Measurements from ENCODE around the gene C1orf167.

Gene C1orf167

DNA sequence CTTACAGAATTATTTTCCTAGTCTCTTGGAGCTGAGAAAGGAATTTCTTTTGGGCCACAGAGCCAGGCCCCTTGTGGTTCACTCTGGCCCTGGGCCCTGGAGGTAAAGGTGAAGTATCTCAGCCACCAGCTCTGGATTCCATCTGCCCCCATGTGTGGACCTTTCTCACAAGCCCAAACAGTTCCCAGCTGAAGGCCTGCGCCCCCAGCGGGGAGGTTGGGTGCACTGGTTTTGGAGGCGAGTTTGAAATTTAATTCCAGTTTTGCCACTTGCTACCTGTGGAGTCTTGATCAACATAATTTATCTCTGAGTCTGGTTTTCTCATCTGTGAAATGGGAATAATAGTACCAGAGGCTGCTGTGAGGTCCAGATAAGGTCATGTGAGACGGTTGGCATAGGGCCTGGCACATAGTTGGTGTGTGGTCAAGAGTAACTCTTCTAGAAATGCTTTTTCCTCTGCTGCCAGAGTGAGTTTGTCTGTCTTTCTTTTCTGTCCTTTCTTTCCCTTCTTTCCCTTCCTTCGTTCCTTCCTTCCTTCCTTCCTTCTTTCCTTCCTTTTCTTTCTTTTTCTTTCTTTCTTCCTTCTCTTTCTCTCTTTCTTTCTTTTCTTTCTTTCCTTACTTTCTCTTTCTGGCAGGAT is 20.0 kb upstream of the C1orf167 start:
- no peak for TF ChIP-seq EZH2phosphoT487 (IDR thresholded peaks at IDR 0.05; ENCODE audit: borderline replicate concordance, low read length)
- TF ChIP-seq, protein P1, sequence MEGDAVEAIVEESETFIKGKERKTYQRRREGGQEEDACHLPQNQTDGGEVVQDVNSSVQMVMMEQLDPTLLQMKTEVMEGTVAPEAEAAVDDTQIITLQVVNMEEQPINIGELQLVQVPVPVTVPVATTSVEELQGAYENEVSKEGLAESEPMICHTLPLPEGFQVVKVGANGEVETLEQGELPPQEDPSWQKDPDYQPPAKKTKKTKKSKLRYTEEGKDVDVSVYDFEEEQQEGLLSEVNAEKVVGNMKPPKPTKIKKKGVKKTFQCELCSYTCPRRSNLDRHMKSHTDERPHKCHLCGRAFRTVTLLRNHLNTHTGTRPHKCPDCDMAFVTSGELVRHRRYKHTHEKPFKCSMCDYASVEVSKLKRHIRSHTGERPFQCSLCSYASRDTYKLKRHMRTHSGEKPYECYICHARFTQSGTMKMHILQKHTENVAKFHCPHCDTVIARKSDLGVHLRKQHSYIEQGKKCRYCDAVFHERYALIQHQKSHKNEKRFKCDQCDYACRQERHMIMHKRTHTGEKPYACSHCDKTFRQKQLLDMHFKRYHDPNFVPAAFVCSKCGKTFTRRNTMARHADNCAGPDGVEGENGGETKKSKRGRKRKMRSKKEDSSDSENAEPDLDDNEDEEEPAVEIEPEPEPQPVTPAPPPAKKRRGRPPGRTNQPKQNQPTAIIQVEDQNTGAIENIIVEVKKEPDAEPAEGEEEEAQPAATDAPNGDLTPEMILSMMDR (IDR thresholded peaks at IDR 0.05; ENCODE audit: low read depth, low read length, poor library complexity, severe bottlenecking): no peak

DNA sequence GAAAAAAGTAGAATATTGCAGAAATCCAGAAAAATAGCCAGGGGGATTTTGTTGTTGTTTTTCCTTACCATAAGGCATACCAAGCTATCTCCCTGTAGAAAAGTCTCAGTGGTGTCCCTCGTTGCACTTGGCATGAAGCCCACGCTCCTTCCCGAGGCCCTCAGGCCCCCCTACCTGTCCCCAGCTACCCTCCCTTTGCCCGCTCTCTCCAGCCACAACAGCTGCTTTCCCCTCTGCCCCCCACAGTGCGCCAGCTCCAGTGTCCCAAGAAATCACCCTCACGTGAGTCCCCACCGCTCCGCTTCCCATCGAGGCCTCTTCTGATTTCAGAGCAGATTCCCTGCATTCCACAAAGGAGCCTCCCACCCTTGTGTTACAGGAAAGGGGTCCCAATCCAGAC is 17.7 kb upstream of the C1orf167 start:
- Histone ChIP-seq H3K4me3 (ENCODE audit: low read length) (no peak overlapping the region), H3K4me1 (ENCODE audit: control insufficient read depth, low read length) (peaks cover 6% of the 10 kb centered on the region; the same call in 1 of the 2 replicates), H3K9me2 (replicated peaks; ENCODE audit: control insufficient read depth, low read length) (no peaks in the 10 kb centered on the region), H3K36me3 (ENCODE audit: control insufficient read depth, low read length) (no peaks in the 10 kb centered on the region), H3K27me3 (ENCODE audit: control insufficient read depth, low read length) (no peaks in the 10 kb centered on the region), H3K4me2 (ENCODE audit: low read length) (no peak overlapping the region), H3K9me3 (ENCODE audit: control insufficient read depth, insufficient read depth, low read length) (no peaks in the 10 kb centered on the region), H3K79me2 (ENCODE audit: control insufficient read depth, low read length) (no peaks in the 10 kb centered on the region), H4K20me1 (ENCODE audit: control insufficient read depth, insufficient read depth, low read depth, low read length) (no peaks in the 10 kb centered on the region), H3K27ac (ENCODE audit: low read depth, low read length) (no peak overlapping the region), H3F3A (ENCODE audit: control insufficient read depth, insufficient read depth) (no peaks in the 10 kb centered on the region)
- TF ChIP-seq EZH2phosphoT487 (IDR thresholded peaks at IDR 0.05; ENCODE audit: borderline replicate concordance, low read length): no peak
- TF ChIP-seq, protein P1 (IDR thresholded peaks at IDR 0.05; ENCODE audit: low read depth, low read length, poor library complexity, severe bottlenecking): no peak

More for the DNA sequence above, 20.0 kb upstream of the C1orf167 start:
- Histone ChIP-seq H3K9me3 (ENCODE audit: control insufficient read depth, insufficient read depth, low read length) (no peaks in the 10 kb centered on the region), H3K36me3 (ENCODE audit: control insufficient read depth, low read length) (no peaks in the 10 kb centered on the region), H3K4me1 (ENCODE audit: control insufficient read depth, low read length) (peaks cover 13% of the 10 kb centered on the region), H4K20me1 (ENCODE audit: control insufficient read depth, insufficient read depth, low read depth, low read length) (no peaks in the 10 kb centered on the region), H3K27ac (ENCODE audit: low read depth, low read length) (no peak overlapping the region), H3K4me2 (ENCODE audit: low read length) (no peak overlapping the region), H3K4me3 (ENCODE audit: low read length) (no peak overlapping the region), H3F3A (ENCODE audit: control insufficient read depth, insufficient read depth) (no peaks in the 10 kb centered on the region), H3K79me2 (ENCODE audit: control insufficient read depth, low read length) (no peaks in the 10 kb centered on the region), H3K27me3 (ENCODE audit: control insufficient read depth, low read length) (no peaks in the 10 kb centered on the region), H3K9me2 (replicated peaks; ENCODE audit: control insufficient read depth, low read length) (no peaks in the 10 kb centered on the region)

DNA sequence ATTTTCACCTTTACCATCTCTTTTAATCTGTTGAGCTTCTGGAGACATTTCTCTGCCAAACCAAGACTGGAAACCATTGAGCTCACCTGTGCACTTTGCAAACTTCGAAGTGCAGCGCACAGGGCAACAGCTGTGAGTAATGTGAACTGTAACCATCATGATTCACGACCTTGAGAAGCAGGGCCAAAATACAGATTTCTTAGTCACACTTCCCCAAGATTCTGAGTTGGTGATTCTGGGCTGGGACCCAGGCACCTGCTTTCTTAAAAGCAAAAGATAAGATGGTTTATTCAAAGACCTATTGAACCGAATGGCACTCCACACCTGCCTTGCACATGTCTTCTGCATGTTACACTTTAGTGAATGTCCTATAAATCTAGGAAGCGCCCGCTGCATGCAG is 15.9 kb upstream of the C1orf167 start:
- H3K4me3 ChIP-seq (ENCODE audit: low read length): no peak overlapping the region
- no peak overlapping the region for H3K4me2 ChIP-seq (ENCODE audit: low read length)
- H3K9me2 ChIP-seq (replicated peaks; ENCODE audit: control insufficient read depth, low read length): no peaks in the 10 kb centered on the region
- TF ChIP-seq EZH2phosphoT487 (IDR thresholded peaks at IDR 0.05; ENCODE audit: borderline replicate concordance, low read length): no peak
- TF ChIP-seq, protein P1 (IDR thresholded peaks at IDR 0.05; ENCODE audit: low read depth, low read length, poor library complexity, severe bottlenecking): no peak
- no peak overlapping the region for H3K27ac ChIP-seq (ENCODE audit: low read depth, low read length)
- no peaks in the 10 kb centered on the region for H3K36me3 ChIP-seq (ENCODE audit: control insufficient read depth, low read length)
- no peaks in the 10 kb centered on the region for H3F3A ChIP-seq (ENCODE audit: control insufficient read depth, insufficient read depth)
- no peaks in the 10 kb centered on the region for H3K79me2 ChIP-seq (ENCODE audit: control insufficient read depth, low read length)
- no peaks in the 10 kb centered on the region for H3K27me3 ChIP-seq (ENCODE audit: control insufficient read depth, low read length)
- no peaks in the 10 kb centered on the region for H3K9me3 ChIP-seq (ENCODE audit: control insufficient read depth, insufficient read depth, low read length)
- no peaks in the 10 kb centered on the region for H3K4me1 ChIP-seq (ENCODE audit: control insufficient read depth, low read length)
- no peaks in the 10 kb centered on the region for H4K20me1 ChIP-seq (ENCODE audit: control insufficient read depth, insufficient read depth, low read depth, low read length)

Data from DOHH2 (cell line).